ENCODE results near the gene C1orf185. TPM values are rescaled to one million over a fixed set of nuclear protein-coding genes. Genes with fewer than 3 reads are reported as not detected.
A peak's percentile ranks its signal among the peaks of the same experiment; 100 is the strongest.

The C1orf185 gene
- total RNA-seq: not detected
- long read RNA-seq: 0 reads

DNA sequence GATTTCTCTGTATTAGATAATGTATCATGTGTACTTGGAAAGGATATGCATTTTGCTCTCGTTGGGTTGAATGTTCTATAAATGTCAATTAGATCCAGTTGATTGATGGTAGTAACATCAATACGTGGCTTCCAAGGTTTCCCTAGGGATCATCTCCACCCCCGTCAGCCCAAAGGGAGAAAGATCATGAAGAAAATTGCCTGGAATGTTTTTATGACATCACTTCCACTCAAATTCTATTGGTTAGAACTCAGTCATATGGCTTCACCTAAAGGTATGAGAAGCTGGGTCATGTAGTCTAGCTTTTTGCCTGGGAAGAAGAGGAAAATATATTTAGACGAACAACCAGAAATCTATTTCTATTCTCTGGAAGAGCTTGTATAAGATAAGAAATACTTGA is at the start of gene C1orf185:
Gene C1orf185 (plus strand): TSS at position 253 of the 400 bp plus-strand sequence. CDS start 6 bp downstream, at position 259.
- ATAC-seq: no peak
- DNase-seq: no peak
- intact Hi-C loops (cut with DNase I): no loop called here

DNA sequence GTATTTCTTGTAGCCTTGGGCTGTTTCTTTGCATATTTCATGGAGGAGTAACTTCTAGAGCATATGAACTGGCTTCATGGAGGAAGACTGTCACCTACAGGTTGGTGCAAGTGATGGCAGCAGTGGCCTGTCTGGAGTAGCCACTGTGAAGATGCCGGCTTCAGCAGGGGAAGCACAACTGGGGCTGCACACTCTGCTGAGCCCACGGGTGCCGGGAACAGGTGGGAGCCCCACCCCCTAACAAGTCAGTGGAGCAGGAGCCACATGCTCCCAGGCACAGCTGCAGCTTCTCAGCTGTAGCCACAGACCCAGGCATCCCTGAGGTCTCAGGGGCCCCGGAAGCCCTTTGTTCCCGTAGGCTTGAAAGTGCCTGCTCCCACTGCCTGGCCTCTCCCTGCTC is 43.2 kb upstream of the C1orf185 start:
- ATAC-seq: no peak
- no peak for DNase-seq
- intact Hi-C loops (cut with DNase I): no loop called here

DNA sequence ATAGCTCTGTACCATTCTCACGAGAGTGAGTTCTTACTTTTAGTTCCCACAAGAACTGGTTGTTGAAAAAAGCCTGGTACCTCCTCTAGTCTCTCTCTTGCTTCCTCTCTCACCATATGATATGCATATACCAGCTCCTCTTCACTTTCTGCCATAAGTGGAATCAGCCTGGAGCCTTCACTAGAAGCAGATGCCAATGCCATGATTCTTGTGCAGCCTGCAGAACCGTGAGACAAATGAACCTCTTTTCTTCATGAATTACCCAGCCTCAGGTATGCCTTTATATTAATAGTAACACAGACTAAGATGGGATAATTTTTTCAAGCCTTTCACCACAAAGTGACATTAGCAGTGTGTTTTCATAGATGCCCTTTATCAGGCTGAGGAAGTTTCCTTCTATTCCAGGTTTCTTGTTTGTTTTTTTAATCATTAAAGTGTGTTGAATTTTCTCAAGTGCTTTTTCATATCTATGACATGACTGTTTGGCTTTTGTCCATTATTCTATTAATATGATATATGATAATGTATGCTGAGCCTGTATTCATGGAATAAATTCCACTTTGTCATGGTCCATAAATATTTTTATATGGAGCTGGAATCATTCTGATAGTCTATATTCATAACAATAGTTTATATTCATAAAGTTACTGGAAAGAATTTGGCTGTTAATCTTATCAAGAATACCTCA is 40.7 kb upstream of the C1orf185 start:
- intact Hi-C loops (cut with DNase I): no loop called here
- ATAC-seq (no peak), DNase-seq (no peak)

DNA sequence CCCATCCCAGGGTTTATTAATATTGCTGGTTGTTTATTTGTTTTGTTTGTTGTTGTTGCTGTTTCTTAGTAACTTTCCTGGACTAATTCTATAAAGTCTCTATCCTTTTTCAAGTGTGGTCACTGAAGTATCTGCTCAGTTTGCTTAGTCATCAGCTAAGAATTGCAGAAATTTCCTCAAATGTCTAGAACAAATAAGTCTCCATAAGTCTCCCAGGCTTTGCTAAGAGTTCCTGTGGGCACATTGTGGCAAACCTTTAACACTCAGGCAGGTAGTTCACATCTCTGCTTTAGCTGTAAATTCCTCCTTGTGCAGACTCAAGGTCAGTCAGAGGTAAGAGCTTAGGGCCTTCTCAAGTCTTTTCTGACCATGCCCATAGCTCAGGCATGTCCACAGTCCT is 38.9 kb upstream of the C1orf185 start:
- DNase-seq (no peak), ATAC-seq (no peak)
- intact Hi-C loops (cut with DNase I): no loop called here

DNA sequence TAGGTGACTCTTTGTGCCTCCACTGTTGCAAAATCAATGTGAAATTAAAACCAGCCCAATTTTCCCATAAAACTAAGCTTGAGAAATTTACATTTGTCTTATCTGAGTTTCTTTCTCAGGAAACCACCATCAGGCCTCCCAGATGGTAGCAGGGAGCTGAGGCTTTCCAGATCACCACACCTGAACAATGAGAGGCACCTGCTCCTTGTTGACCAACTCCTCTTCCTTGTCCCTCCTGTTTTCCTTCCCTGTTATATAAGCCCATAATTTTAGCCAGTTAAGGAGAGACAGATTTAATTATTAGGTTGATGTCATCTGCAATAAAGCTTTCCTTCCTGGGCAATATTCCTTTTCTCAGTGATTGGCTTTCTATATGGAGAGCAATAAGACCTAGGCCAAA is 32.0 kb upstream of the C1orf185 start:
- no peak for ATAC-seq
- no peak for DNase-seq

DNA sequence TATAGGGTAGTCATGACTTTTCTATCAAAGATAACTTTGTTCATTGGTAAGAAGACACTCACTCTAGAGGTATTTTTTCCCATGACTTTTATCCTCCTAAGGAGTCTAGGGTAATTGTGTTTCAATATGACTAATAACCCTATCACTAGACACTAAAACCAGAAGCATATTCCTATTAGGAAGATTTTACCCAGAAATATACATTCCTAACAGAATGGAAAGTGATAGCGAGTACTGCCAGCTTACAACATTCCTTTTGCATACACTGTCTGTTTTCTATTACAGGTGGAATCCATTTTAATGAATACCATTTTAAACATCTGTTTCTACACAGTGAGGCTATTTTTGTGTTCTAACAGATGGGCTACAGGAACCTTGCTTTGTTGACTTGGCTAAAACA is 31.4 kb upstream of the C1orf185 start:
- ATAC-seq: no peak
- DNase-seq: no peak
- intact Hi-C loops (cut with DNase I): no loop called here

More for the DNA sequence above, 32.0 kb upstream of the C1orf185 start:
- intact Hi-C loops (cut with DNase I): no loop called here

DNA sequence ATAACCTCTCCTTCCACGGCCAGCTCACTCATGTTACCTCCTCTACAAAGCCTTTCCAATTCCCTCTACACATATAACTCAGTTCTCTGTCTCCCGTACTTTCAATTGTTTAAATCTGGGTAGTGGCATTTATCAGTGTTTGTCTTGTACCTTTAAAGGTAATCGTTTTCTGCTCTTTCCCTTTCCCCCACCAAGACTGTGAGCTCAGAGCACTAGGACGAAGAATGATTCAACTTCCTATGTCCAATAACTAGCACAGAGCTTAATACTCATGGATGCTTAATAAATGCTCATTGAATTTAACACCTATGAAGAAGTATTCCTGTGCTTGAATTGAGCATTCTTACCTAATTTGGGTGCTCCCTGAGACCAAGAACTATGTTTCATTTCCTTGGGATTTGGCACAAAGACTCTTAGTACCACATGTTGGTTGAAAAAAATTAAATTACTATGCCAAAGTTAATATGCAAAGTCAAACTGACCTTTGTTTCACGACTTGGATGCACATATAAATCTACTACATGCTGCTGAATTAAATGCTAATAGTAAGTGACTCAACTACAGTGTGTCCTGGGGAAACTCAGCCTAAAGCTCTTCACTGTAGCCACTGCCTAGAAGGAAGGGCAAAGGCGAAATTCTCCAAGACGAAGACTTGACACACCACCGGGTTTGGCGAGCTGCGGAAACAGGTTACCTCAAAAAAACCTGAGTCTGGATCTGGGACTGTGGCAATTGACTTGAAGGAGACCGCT is 30.6 kb upstream of the C1orf185 start:
- intact Hi-C loops (cut with DNase I): no loop called here
- ATAC-seq: no peak
- DNase-seq: no peak

DNA sequence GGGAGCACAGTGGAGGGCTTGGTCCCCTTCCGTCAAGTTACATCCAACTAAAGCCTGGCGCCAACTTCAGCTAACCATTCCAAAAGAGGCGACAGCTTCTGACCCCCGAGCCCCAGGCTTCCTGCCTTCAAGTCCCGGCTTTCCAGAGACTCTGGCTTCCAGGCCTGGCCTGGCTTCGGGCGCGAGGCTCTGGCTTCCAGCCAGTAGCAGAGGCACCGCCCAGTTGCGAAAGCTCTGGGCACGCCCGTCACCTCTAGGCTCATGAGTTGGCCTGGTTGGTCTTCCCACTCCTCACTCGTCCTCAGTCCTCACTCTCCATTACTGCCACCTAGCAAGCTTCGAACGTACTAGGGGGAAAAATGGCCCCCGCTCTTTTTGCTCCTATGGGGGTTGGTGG is 30.0 kb upstream of the C1orf185 start:
- ATAC-seq (no peak), DNase-seq (no peak)
- intact Hi-C loops (cut with DNase I): no loop called here

DNA sequence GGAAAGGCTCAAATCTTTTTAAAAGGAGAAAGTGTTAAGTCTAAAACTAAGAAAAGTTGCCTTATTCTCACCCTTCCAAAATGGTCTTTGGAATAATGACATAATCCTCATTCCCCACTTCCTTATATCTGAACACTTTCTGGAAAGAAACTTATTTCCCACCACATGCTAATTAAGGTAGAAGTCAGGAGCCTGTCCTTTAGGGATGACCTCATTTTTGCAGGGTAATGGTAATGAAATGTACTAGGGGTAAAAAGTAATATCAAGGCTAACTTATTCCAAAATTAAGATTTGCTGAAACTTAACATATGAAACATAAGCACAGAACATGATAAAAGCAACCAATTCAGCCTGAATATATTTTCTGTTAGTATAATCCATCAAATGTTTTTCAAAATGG is 29.4 kb upstream of the C1orf185 start:
- intact Hi-C loops (cut with DNase I): no loop called here
- ATAC-seq (no peak), DNase-seq (no peak)

DNA sequence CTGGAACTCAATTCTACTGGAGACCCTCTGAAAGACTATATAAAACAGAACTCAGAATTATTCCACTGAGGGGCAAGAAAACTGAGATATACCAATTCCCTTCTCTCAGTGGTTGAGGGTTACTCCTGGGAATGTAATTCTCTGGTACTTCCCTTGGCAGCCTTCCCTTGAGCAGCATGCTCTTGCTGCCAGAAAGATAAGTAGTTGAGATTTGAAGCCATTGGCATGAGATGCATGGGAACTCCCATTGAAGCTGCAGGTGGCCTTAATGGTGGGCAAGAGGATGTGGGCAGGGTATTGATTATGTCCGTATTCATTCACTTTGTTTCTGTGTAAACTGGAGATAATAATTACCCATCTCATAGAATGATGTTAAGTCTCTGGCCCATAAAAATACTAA is 28.6 kb upstream of the C1orf185 start:
- peak in 1 of 2 donors; percentile 49 for ATAC-seq
- intact Hi-C loops (cut with DNase I): no loop called here
- no peak for DNase-seq

DNA sequence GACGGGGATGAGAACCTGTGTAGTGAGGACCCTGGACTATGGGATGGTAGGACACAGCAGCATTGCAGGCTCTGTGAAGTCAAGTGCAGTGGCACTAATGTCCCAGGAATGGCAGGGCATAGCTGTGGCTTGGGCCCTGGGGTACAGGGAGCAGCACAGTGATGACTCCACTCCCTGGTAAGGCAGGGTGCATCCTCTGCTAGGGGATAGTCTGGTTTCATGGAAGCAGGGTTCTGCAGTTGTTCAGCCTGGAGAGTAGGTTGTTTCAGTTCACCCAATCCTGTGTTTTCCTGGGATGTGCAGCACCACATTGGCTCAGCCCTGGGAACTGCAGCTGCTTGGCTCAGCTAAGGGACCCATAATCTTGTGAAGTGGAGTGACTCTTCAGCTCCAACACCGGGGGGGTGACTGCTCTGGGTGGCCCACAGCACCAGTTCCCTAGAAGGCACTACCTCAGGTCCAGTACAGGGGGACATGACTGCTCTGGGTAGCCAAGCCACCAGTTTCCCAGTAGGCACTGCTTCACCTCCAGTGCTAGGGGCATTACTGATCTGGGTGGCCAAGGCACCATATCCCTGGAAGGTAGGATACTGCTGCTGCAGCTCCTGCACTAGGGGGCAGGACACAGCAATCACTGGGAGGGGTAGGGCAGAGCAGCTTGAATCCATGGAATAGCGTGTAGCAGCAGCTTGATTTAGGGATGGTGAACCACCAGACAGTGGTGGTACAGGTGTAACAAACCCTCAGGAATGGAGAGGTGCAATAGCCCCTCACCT is 15.3 kb upstream of the C1orf185 start:
- DNase-seq: no peak
- intact Hi-C loops (cut with DNase I): no loop called here
- no peak for ATAC-seq

DNA sequence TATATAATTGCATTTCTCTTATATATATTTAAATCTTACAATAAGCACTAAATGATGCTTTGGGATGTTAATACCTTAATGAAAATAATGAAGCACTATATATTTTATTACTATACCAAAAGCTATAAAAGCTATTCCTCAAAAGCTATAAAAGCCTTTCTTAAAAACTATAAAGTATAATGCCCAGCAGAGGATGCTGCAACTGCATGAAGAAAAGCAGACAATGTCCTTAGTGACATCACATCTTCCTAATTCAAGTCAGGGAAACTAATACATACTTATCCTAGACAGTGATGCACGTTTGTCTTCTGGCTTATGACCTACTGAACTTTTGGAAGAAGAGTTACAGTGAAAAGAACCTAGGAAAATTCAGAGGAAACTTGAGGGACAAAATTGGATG is 13.6 kb upstream of the C1orf185 start:
- DNase-seq (no peak), ATAC-seq (no peak)
- intact Hi-C loops (cut with DNase I): no loop called here

DNA sequence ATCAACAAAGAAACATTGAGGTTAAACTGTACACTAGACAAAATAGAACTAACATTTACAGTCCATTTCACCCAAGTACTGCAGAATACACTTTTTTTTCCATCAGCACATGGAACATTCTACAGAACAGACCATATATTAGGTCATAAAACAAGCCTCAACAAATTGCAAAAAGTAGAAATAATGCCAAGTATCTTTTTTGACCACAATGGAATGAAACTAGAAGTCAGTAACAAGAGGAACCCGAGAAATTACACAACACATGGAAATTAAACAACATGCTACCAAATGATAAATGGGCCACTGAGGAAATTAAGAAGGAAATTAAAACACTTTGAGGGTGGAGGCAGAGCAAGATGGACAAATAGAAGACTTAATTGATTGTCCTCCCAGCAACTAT is 8.4 kb upstream of the C1orf185 start:
- intact Hi-C loops (cut with DNase I): no loop called here
- DNase-seq (no peak), ATAC-seq (no peak)

DNA sequence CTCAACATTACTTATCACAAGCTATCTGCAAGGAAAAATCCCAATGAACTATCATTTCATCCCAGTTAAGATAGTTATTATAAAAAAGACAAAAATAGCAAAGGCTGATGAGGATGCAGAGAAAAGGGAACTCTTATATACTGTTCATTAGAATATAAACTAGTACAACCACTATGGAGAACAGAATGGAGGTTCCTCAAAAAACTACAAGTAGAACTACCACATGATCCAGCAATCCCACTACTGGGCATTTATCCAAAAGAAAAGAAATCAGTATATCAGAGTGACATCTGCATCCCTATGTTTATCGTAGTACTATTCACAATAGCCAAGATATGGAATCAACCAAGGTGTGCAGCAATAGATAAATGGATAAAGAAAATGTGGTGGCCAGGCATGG is 4.9 kb upstream of the C1orf185 start:
- no peak for ATAC-seq
- DNase-seq: no peak
- intact Hi-C loops (cut with DNase I): no loop called here

DNA sequence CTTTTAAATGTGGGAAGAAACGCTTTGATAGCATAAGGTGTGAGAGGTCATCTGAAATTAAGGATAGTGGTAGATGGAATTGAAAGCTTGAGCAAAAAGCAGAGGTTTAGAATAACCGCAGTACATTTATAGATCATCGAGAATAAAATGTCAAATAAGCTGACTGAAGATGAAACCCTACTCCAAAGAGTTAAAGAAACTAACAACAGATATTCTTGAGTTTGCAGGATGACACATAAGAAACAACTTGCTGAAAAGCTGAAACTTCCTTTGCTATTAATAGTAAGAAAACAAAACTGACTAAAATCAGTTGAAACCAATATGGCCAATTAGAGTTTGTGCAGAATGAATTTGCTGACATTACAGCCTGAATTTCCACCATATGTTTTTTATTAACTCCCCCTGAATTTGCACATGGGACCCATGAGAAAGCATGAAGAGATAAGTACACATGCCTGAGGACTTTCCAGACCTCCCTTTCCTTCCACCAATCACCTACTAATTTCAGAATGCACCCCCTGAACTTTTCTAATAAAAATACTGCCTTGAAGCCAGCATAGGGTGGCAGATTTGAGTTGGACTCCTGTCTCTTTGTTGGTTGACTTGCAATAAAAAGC is 1.7 kb upstream of the C1orf185 start:
- no peak for DNase-seq
- no peak for ATAC-seq
- intact Hi-C loops (cut with DNase I): no loop called here

DNA sequence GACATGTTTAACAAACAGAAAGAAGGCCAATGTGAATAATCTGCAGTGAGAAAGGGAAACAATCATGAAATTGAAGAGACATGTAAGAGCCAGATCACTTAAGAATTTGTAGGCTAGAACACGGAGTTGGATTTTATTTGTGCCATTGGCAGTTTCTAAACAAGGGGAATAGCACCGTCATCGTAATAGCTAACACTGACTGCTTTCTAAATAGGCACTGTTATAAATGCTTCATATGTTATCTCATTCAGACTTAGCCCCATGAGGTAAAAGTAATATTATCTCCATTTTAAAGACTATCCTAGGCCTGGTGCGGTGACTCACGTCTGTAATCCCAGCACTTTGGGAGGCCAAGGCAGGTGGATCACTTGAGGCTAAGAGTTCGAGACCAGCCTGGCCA is 12.1 kb downstream of the C1orf185 start:
- intact Hi-C loops (cut with DNase I): no loop called here
- no peak for DNase-seq
- no peak for ATAC-seq

DNA sequence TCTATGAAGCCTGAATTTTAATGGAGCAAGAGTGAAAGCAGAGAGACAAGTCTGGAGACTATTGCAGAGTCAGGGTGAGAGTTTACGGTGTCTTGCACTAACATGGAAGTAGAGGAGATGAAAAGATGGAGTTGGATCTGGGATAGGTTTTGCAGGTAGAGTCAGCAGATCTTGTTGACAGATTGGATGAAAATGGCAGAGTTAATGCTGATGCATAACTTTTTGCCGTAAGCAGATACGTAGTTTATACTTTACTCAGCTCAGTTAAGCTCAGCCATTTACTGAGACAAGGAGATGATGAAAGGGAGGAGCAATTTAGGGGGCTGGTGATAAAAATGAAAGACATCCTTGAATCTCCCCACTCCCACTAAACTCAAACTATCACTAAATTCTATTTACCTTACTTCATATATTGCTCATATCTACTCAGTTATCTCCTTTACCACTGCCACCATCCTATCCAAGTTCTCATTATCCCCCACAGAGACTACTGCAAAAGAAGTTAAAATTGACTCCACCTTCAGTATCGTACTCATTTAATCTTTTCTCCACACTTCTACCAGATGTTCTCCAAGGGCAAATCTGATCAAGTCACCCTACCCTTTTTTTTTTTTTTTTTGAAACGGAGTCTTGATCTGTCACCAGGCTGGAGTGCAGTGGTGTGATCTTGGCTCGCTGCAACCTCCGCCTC is 13.8 kb downstream of the C1orf185 start:
- intact Hi-C loops (cut with DNase I): no loop called here
- no peak for ATAC-seq
- DNase-seq: no peak

DNA sequence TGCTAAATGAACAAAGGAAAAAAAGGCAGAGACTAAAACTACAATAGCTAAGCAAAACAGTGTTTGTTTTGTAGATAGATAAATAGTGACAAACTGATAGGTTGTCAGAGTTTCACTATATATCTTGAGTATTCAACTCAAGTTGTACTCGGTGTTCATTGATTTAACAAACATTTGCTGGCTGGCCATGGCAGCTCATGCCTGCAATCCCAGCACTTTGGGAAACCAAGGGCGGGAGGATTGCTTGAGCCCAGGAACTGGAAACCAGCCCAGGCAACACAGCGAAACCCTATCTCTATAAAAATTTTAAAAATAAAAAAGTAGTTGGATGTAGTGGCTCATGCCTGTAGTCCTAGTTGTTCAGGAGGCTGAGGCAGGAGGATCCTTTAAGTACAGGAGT is 17.3 kb downstream of the C1orf185 start:
- ATAC-seq (no peak), DNase-seq (no peak)
- intact Hi-C loops (cut with DNase I): no loop called here

DNA sequence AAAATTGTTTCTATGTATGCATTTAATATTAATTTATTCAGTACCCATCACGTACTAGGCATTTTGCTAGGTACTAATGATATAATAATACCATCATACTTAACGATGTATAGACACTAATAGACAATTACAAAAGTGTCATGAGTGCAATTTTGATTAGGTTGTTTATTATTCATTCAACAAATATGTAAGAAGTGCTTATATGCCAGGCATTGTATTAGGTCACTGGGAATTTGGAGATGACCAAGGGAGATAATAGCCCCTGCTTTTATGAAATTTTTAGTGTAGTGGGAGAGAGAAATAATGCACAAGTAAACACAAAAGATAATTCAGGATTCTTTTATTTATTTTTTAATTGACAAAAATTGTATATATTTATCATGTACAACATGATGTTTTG is 18.6 kb downstream of the C1orf185 start:
- DNase-seq (no peak), ATAC-seq (no peak)
- intact Hi-C loops (cut with DNase I): no loop called here
